HCT116 (cell line): Measurements from ENCODE around the gene POLRMT. TPM values are rescaled to one million over a fixed set of nuclear protein-coding genes. Genes with fewer than 3 reads are reported as not detected.

Experiments used
- ATAC-seq: fragments of 200-7000 bp; cut with Tn5 transposase; 2 replicates; pipeline ENCODE4 v1.9.1; 2020; ENCODE audit warnings: mild to moderate bottlenecking, moderate library complexity
- BruUV-seq: library from RNA; stranded (reverse); fragments of 400-500 nt; replicated peaks from 2 replicates; lab custom pipeline; 2021; lab: Mats Ljungman, UMichigan
- CTCF ChIA-PET: fragments of 300-600 bp; sonication (Branson Sonifier 250); formaldehyde crosslinking; loops from one replicate; lab custom pipeline; 2021; ENCODE audit warnings: antibody characterized with exemption; lab: Charles Lee
- POLR2A ChIA-PET: fragments of 300-600, 350-600 bp; sonication (Branson Sonifier 250); formaldehyde crosslinking; loops from one replicate; lab custom pipeline; 2021; ENCODE audit warnings: antibody characterized with exemption; lab: Charles Lee
- RAD21 ChIA-PET, 2 experiments: fragments of 300-600 bp; sonication (Branson Sonifier 250); formaldehyde crosslinking; loops; one replicate each; lab custom pipeline; 2023; ENCODE audit warnings: low total read pairs in 2 of 2; ENCODE audit not compliant: uncharacterized antibody in 2 of 2, unreplicated experiment in 2 of 2, low non-redundant PET in 1 of 2; lab: Charles Lee
- DNase-seq: peaks from one replicate; pipeline ENCODE4 v3.0.0-alpha.2; 2010; ENCODE audit warnings: low read depth, low spot score
- H2AFZ ChIP-seq: fragments of 200-600 bp; shearing (Covaris generic), sonication (generic); 2 replicates; pipeline ENCODE4 v1.6.1; 2017; ENCODE audit warnings: low read depth, mixed run types, mixed read lengths, antibody characterized with exemption, low read length; ENCODE audit not compliant: poor library complexity, severe bottlenecking
- H3K27ac ChIP-seq: 2 replicates; pipeline ENCODE4 v1.5.1; 2012; ENCODE audit warnings: low read depth, low read length
- H3K27me3 ChIP-seq: fragments of 200-600 bp; sonication (generic); 2 replicates; pipeline ENCODE4 v1.6.1; 2016; ENCODE audit warnings: mixed run types, low read length, mixed read lengths; ENCODE audit not compliant: insufficient read depth
- H3K36me3 ChIP-seq, 2 experiments: fragments of 200-500 bp in 1 of 2; fragments of 200-600 bp in 1 of 2; sonication (Bioruptor generic) in 1 of 2; sonication (generic) in 1 of 2; 2 replicates each; pipeline versions ENCODE4 v1.5.1 to v1.6.1; 2014 to 2016; ENCODE audit warnings: low read length in 2 of 2, inconsistent platforms in 1 of 2, mixed read lengths in 1 of 2, mixed run types in 1 of 2; ENCODE audit not compliant: insufficient read depth in 2 of 2, control insufficient read depth in 1 of 2
- H3K4me1 ChIP-seq, 2 experiments: fragments of 200-600 bp in 1 of 2; sonication (generic) in 1 of 2; 2 replicates each; pipeline versions ENCODE4 v1.5.1 to v1.6.1; 2012 to 2017; ENCODE audit warnings: low read length in 2 of 2, inconsistent platforms in 1 of 2, mild to moderate bottlenecking in 1 of 2, mixed read lengths in 1 of 2, mixed run types in 1 of 2, moderate library complexity in 1 of 2; ENCODE audit not compliant: insufficient read depth in 2 of 2, control insufficient read depth in 1 of 2
- H3K4me2 ChIP-seq: fragments of 200-600 bp; sonication (generic); 2 replicates; pipeline ENCODE4 v1.6.1; 2017; ENCODE audit warnings: mixed run types, low read length, mixed read lengths
- H3K4me3 ChIP-seq, 2 experiments: fragments of 200-600 bp in 1 of 2; sonication (generic) in 1 of 2; replicated peaks in 1 of 2; 2 replicates each; pipeline ENCODE4 v1.5.1; 2011 to 2016; ENCODE audit warnings: low read length in 2 of 2, control low read depth in 1 of 2, low read depth in 1 of 2, mild to moderate bottlenecking in 1 of 2, mixed read lengths in 1 of 2, mixed run types in 1 of 2
- H3K79me2 ChIP-seq: fragments of 200-600 bp; sonication (generic); 2 replicates; pipeline ENCODE4 v1.6.1; 2017; ENCODE audit warnings: mild to moderate bottlenecking, mixed run types, low read length, moderate library complexity, mixed read lengths; ENCODE audit not compliant: insufficient read depth
- H3K9ac ChIP-seq: fragments of 200-600 bp; sonication (generic); 2 replicates; pipeline ENCODE4 v1.6.1; 2016; ENCODE audit warnings: low read length, mixed read lengths
- H3K9me2 ChIP-seq: fragments of 200-600 bp; sonication (generic), shearing (Covaris generic); 2 replicates; pipeline ENCODE4 v1.6.1; 2017; ENCODE audit warnings: mixed run types, mild to moderate bottlenecking, moderate library complexity; ENCODE audit not compliant: insufficient read depth
- H3K9me3 ChIP-seq, 2 experiments: fragments of 200-500 bp in 1 of 2; fragments of 200-600 bp in 1 of 2; sonication (Bioruptor generic) in 1 of 2; sonication (generic) in 1 of 2; 2 replicates each; pipeline ENCODE4 v1.6.1; 2014 to 2017; ENCODE audit warnings: low read length in 2 of 2, mixed read lengths in 2 of 2, inconsistent platforms in 1 of 2, low read depth in 1 of 2, mild to moderate bottlenecking in 1 of 2, mixed run types in 1 of 2, moderate library complexity in 1 of 2; ENCODE audit not compliant: control insufficient read depth in 1 of 2, insufficient read depth in 1 of 2
- H4K20me1 ChIP-seq: fragments of 200-600 bp; sonication (generic), shearing (Covaris generic); 2 replicates; pipeline ENCODE4 v1.6.1; 2017; ENCODE audit warnings: mixed run types, mild to moderate bottlenecking, moderate library complexity; ENCODE audit not compliant: insufficient read depth
- CBX3 ChIP-seq: IDR thresholded peaks from 2 replicates; pipeline ENCODE4 v1.6.1; 2012; ENCODE audit warnings: low read depth
- ELF1 ChIP-seq: IDR thresholded peaks from 2 replicates; pipeline ENCODE4 v1.6.1; 2012; ENCODE audit warnings: low read depth, borderline replicate concordance
- EZH2phosphoT487 ChIP-seq: fragments of 200-600 bp; IDR thresholded peaks from 2 replicates; pipeline ENCODE4 v1.6.1; 2018; ENCODE audit warnings: antibody characterized with exemption, borderline replicate concordance
- FOSL1 ChIP-seq: IDR thresholded peaks from 2 replicates; pipeline ENCODE4 v1.6.1; 2012; ENCODE audit warnings: low read depth
- JUND ChIP-seq: IDR thresholded peaks from 2 replicates; pipeline ENCODE4 v1.6.1; 2012
- POLR2AphosphoS5 ChIP-seq: IDR thresholded peaks from 2 replicates; pipeline ENCODE4 v1.6.1; 2011; ENCODE audit warnings: mild to moderate bottlenecking, low read depth, low read length, moderate library complexity
- SIN3A ChIP-seq: IDR thresholded peaks from 2 replicates; pipeline ENCODE4 v1.6.1; 2012; ENCODE audit warnings: low read depth
- ZNF274 ChIP-seq: fragments of 200-500 bp; sonication (Bioruptor generic); IDR thresholded peaks from 2 replicates; pipeline ENCODE4 v1.6.1; 2014; ENCODE audit warnings: mild to moderate bottlenecking, low read depth, low read length, inconsistent platforms
- intact Hi-C: fragments of 100-400 bp; cut with micrococcal nuclease; formaldehyde crosslinking; loops from 2 replicates; pipeline ENCODE4 v1.10.0; 2022
- total RNA-seq: library from RNA; stranded (reverse); gene quantifications from one replicate; pipeline ENCODE4 v1.2.1, GENCODE V29; 2021; ENCODE audit not compliant: unreplicated experiment
- TF ChIP-seq, protein P1 (sequence below): IDR thresholded peaks from 2 replicates; pipeline ENCODE4 v1.6.1; 2012; ENCODE audit warnings: low read depth
- TF ChIP-seq, protein P2 (sequence below), 3 experiments: fragments of 200-600 bp in 1 of 3; sonication (generic) in 1 of 3; IDR thresholded peaks in 2 of 3; conservative IDR thresholded peaks in 1 of 3; 2 replicates each; pipeline ENCODE4 v1.5.1; 2012 to 2017; ENCODE audit warnings: low read depth in 2 of 3, low read length in 2 of 3, antibody characterized with exemption in 1 of 3, borderline replicate concordance in 1 of 3, control low read depth in 1 of 3, mild to moderate bottlenecking in 1 of 3, mixed read lengths in 1 of 3, mixed run types in 1 of 3, moderate library complexity in 1 of 3; ENCODE audit not compliant: insufficient read depth in 1 of 3

POLRMT gene
- total RNA-seq, 1 experiment from 2014 or later = 138 TPM

DNA sequence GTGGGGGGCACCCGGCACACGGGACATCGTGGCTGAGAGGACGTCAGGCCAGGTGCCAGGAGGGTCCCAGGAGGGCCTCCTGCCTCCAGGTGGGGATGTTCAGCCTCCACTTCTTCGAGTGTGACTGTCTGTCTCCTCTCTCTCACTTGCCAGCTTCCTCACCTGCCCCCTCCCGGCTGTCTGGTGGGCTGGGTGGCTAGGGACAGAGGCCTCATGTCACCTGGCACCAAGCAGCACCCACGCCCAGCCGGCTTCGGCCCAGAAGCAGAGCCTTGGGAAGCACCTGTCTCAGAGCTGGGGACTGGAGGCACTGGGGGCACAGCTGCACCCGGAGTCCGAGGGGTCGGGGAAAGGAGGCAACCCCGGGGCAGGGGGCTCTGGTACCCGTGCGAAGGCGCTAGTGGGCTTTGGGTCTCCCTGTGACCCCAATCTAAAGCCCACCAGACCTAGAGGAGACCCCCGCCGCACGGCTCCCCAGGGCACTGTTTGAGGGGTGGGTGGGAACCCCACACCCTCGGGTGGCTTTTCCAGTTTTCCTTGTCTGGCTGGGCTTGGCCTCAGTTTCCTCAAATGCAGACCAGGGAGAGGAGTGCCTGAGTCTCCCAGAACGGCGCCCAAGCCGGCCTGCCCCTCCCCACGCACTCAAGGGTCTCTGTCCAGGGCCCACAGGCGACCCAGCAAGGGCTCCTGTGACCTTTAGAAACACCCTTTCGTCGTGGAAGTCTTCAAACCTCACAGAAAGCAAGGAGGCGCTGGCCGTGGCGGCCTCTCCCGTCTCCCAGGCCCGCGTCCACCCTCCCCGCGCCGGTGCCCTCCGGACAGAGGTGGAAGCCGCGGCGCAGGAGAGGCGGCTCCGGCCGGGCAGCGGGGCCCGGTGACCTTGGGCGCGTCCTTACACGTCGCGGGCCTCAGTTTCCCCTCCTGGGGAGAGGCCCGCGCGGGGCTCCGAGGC lies 44.3 kb downstream of the POLRMT start:
- no peaks in the 10 kb centered on the region for H3K9me2 ChIP-seq
- TF ChIP-seq EZH2phosphoT487 (no peak), POLR2AphosphoS5 (no peak), ELF1 (no peak), CBX3 (no peak)
- H3K4me3 ChIP-seq = peak overlapping the region; percentile 19 to 51
- no peak overlapping the region; the same call in 1 of the 2 replicates for H3K27ac ChIP-seq
- H3K9ac ChIP-seq = peak overlapping the region; percentile 35
- no peaks in the 10 kb centered on the region for H3K27me3 ChIP-seq
- no peaks in the 10 kb centered on the region for H4K20me1 ChIP-seq
- ChIA-PET CTCF (interaction anchor here (0.7 kb wide), 1 partner anchor 13 kb away, joined by 4 read pairs; no protein-coding TSS in a partner anchor), POLR2A (no interaction called here), RAD21 (no interaction called here)
- H3K4me2 ChIP-seq = peak overlapping the region; percentile 83
- H3K79me2 ChIP-seq = no peaks in the 10 kb centered on the region
- H2AFZ ChIP-seq = no peak overlapping the region
- no peaks in the 10 kb centered on the region for H3K9me3 ChIP-seq
- no peaks in the 10 kb centered on the region for H3K36me3 ChIP-seq
- H3K4me1 ChIP-seq = peaks cover 15 to 22% of the 10 kb centered on the region in 2 experiments
- ATAC-seq (0 out of 2 replicates have a peak, but pooled peaks have one; percentile 2), DNase-seq (no peak)
- intact Hi-C loops = loop anchor here (1.0 to 2.0 kb wide), 2 partner anchors 43 to 146 kb away; no protein-coding TSS in a partner anchor
- BruUV-seq = no TSS peak

DNA sequence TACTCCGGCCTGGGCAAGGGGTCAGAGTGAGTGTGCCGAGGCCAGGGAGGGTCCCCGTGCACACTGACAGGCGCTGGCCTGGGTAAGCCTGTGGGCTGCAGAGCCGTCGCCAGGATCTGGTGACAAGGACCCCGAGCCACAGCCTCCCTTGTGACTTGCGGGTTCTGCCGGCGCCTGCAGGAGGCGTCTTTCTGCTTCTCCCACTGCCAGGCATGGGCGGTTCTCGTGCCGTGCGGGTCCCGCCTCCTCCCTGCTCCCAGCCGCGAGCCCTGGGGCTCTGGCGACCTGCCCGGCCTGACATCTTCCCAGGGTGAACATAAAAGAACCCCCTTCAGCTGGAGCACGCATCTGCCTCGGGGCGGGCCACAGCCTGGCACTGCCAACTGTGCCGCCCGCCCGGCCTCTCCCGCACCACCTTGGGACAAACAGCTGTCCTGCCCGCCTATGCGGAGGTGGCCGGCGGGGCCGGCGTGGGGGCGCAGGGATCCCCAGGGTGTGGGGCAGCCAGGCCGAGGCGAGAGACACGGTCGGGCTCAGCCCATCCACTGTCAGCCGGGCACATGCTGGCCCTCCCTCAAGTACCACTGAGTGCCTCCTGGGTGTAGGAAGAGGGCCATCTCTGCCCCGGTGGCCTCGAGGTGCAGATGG lies 45.1 kb downstream of the POLRMT start:
- no peak overlapping the region; the same call in 1 of the 2 replicates for H3K27ac ChIP-seq
- DNase-seq (peak; percentile 69), ATAC-seq (peak; percentile 80)
- H3K4me2 ChIP-seq = peak overlapping the region; percentile 83
- no peaks in the 10 kb centered on the region; a peak in 1 of 4 replicates for H3K36me3 ChIP-seq
- no TSS peak for BruUV-seq
- peak overlapping the region; percentile 35 for H3K9ac ChIP-seq
- no peaks in the 10 kb centered on the region for H4K20me1 ChIP-seq
- no peaks in the 10 kb centered on the region for H3K27me3 ChIP-seq
- H3K4me1 ChIP-seq = peaks cover 15 to 22% of the 10 kb centered on the region in 2 experiments
- intact Hi-C loops = loop anchor here (1.0 to 2.0 kb wide), 2 partner anchors 44 to 147 kb away; no protein-coding TSS in a partner anchor
- H2AFZ ChIP-seq = no peak overlapping the region
- no peaks in the 10 kb centered on the region for H3K79me2 ChIP-seq
- H3K4me3 ChIP-seq = peak overlapping the region; percentile 19 to 51
- ChIA-PET CTCF (interaction anchor here (0.7 kb wide), 1 partner anchor 12 kb away, joined by 4 read pairs; no protein-coding TSS in a partner anchor), RAD21 (no interaction called here), POLR2A (no interaction called here)
- no peaks in the 10 kb centered on the region for H3K9me2 ChIP-seq
- no peaks in the 10 kb centered on the region for H3K9me3 ChIP-seq
- TF ChIP-seq, protein P1, sequence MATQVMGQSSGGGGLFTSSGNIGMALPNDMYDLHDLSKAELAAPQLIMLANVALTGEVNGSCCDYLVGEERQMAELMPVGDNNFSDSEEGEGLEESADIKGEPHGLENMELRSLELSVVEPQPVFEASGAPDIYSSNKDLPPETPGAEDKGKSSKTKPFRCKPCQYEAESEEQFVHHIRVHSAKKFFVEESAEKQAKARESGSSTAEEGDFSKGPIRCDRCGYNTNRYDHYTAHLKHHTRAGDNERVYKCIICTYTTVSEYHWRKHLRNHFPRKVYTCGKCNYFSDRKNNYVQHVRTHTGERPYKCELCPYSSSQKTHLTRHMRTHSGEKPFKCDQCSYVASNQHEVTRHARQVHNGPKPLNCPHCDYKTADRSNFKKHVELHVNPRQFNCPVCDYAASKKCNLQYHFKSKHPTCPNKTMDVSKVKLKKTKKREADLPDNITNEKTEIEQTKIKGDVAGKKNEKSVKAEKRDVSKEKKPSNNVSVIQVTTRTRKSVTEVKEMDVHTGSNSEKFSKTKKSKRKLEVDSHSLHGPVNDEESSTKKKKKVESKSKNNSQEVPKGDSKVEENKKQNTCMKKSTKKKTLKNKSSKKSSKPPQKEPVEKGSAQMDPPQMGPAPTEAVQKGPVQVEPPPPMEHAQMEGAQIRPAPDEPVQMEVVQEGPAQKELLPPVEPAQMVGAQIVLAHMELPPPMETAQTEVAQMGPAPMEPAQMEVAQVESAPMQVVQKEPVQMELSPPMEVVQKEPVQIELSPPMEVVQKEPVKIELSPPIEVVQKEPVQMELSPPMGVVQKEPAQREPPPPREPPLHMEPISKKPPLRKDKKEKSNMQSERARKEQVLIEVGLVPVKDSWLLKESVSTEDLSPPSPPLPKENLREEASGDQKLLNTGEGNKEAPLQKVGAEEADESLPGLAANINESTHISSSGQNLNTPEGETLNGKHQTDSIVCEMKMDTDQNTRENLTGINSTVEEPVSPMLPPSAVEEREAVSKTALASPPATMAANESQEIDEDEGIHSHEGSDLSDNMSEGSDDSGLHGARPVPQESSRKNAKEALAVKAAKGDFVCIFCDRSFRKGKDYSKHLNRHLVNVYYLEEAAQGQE = no peak
- TF ChIP-seq SIN3A (no peak), CBX3 (no peak), ZNF274 (no peak), EZH2phosphoT487 (no peak), FOSL1 (no peak), POLR2AphosphoS5 (no peak), JUND (no peak)
- TF ChIP-seq, protein P2, sequence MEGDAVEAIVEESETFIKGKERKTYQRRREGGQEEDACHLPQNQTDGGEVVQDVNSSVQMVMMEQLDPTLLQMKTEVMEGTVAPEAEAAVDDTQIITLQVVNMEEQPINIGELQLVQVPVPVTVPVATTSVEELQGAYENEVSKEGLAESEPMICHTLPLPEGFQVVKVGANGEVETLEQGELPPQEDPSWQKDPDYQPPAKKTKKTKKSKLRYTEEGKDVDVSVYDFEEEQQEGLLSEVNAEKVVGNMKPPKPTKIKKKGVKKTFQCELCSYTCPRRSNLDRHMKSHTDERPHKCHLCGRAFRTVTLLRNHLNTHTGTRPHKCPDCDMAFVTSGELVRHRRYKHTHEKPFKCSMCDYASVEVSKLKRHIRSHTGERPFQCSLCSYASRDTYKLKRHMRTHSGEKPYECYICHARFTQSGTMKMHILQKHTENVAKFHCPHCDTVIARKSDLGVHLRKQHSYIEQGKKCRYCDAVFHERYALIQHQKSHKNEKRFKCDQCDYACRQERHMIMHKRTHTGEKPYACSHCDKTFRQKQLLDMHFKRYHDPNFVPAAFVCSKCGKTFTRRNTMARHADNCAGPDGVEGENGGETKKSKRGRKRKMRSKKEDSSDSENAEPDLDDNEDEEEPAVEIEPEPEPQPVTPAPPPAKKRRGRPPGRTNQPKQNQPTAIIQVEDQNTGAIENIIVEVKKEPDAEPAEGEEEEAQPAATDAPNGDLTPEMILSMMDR (IDR thresholded peaks at IDR 0.05 in 2 of 3, conservative IDR thresholded peaks at IDR 0.05 in 1 of 3; ENCODE audit: borderline replicate concordance in 1 of 3, insufficient read depth in 1 of 3, low read depth in 2 of 3, low read length in 2 of 3) = peak; percentile 61 to 74 (median 66); a peak in 5 of 6 replicates
